Hepatocyte (in vitro differentiated cells): ENCODE measurements around the gene GPR55.

ENCODE experiments used
- EZH2 ChIP-seq: fragments of 200-600 bp; sonication (generic); IDR thresholded peaks from 2 replicates; pipeline ENCODE4 v1.6.1; 2016; ENCODE audit warnings: antibody characterized with exemption, mild to moderate bottlenecking, borderline replicate concordance
- TF ChIP-seq, protein P1 (sequence below): fragments of 200-600 bp; sonication (generic); IDR thresholded peaks from 2 replicates; pipeline ENCODE4 v1.5.1; 2016; ENCODE audit warnings: antibody characterized with exemption, mild to moderate bottlenecking; ENCODE audit not compliant: poor library complexity

- TF ChIP-seq, protein P1, sequence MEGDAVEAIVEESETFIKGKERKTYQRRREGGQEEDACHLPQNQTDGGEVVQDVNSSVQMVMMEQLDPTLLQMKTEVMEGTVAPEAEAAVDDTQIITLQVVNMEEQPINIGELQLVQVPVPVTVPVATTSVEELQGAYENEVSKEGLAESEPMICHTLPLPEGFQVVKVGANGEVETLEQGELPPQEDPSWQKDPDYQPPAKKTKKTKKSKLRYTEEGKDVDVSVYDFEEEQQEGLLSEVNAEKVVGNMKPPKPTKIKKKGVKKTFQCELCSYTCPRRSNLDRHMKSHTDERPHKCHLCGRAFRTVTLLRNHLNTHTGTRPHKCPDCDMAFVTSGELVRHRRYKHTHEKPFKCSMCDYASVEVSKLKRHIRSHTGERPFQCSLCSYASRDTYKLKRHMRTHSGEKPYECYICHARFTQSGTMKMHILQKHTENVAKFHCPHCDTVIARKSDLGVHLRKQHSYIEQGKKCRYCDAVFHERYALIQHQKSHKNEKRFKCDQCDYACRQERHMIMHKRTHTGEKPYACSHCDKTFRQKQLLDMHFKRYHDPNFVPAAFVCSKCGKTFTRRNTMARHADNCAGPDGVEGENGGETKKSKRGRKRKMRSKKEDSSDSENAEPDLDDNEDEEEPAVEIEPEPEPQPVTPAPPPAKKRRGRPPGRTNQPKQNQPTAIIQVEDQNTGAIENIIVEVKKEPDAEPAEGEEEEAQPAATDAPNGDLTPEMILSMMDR = no peak
- TF ChIP-seq EZH2 = no peak
Measured at GRCh38 chr2:230912724-230913123, 12.3 kb downstream of the GPR55 start.
